Sigmoid colon (tissue), 3 donors: ENCODE measurements around the gene CAPN10.

Experiments
- POLR2A ChIP-seq, 2 donors: fragments of 450-650 bp; IDR thresholded peaks; one replicate each; pipeline ENCODE4 v1.6.1; 2016; ENCODE audit warnings: antibody characterized with exemption in 2 of 2, mild to moderate bottlenecking in 2 of 2, moderate library complexity in 2 of 2
- TF ChIP-seq, protein P1 (sequence below), 4 experiments: fragments of 450-650 bp in 3 of 4; fragments of 200-600 bp in 1 of 4; IDR thresholded peaks; one replicate each; pipeline ENCODE4 v1.5.1; 2016 to 2019; ENCODE audit warnings: antibody characterized with exemption in 4 of 4, mild to moderate bottlenecking in 3 of 4, moderate library complexity in 2 of 4

DNA sequence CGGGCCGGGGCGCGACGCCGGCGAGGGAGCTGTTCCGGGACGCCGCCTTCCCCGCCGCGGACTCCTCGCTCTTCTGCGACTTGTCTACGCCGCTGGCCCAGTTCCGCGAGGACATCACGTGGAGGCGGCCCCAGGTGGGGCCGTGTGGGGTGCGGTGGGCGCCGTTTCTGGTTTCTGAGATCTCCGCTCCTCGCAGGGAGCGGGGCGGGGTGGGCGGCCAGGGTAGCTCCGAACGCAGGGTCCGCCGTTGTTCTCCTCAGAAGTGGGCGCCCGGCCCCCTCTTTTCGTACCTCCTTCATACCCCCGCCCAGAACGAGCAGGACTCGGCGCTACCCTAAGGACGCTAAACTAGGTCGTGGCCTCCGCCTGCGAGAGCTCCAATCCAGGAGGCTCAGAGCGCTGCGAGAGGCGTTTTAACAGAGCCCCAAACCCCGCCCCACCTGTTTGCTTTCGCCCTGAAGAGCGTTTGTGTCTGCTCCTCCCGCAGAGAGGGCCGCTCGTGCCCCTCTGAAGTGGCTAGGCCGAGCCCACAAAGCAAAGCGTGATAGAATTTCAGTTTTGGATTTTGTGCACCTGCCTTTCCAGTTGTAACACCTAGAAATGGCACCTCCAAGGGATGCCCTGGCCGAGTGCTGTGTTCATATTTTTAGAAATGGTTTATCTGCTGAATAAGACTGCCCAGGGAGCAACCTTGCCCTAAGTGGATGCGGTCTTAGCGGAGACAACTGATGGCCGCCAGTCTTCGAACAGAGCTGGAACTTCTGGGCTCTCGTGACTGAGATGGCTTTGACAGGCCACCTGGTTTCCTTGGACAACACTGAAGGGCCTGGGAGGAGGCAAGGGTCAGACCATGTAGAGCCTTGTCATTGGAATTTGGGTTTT lies 626 bp downstream of the CAPN10 start:
- no peak for TF ChIP-seq POLR2A (IDR thresholded peaks at IDR 0.05)
- TF ChIP-seq, protein P1, sequence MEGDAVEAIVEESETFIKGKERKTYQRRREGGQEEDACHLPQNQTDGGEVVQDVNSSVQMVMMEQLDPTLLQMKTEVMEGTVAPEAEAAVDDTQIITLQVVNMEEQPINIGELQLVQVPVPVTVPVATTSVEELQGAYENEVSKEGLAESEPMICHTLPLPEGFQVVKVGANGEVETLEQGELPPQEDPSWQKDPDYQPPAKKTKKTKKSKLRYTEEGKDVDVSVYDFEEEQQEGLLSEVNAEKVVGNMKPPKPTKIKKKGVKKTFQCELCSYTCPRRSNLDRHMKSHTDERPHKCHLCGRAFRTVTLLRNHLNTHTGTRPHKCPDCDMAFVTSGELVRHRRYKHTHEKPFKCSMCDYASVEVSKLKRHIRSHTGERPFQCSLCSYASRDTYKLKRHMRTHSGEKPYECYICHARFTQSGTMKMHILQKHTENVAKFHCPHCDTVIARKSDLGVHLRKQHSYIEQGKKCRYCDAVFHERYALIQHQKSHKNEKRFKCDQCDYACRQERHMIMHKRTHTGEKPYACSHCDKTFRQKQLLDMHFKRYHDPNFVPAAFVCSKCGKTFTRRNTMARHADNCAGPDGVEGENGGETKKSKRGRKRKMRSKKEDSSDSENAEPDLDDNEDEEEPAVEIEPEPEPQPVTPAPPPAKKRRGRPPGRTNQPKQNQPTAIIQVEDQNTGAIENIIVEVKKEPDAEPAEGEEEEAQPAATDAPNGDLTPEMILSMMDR (IDR thresholded peaks at IDR 0.05): no peak
